ENCODE results near the gene CDH23.

CDH23 gene

GRCh38 chr10:71483135-71483534, 86.4 kb downstream of the CDH23 start:
- TF ChIP-seq CTCF (conservative IDR thresholded peaks at IDR 0.05; ENCODE audit: low read depth), result no peak
- no peak overlapping the region for H3K27ac ChIP-seq
- ChIA-PET CTCF (interaction anchor here (1.0 to 1.1 kb wide), 2 partner anchors 73 to 126 kb away, joined by 3 to 5 read pairs; no protein-coding TSS in a partner anchor), POLR2A (ENCODE audit: low non-redundant PET) (no interaction called here)
- no peak for DNase-seq (ENCODE audit: low spot score)

GRCh38 chr10:71483885-71484751, 87.4 kb downstream of the CDH23 start:
- CTCF ChIA-PET, result interaction anchor here (0.6 to 0.7 kb wide), 4 partner anchors 36 to 641 kb away, joined by 3 read pairs; partner anchors contain the start of gene SLC29A3
- POLR2A ChIA-PET (ENCODE audit: low non-redundant PET), result no interaction called here
- no peak for DNase-seq (ENCODE audit: low spot score)
- no peak overlapping the region for H3K27ac ChIP-seq
- TF ChIP-seq CTCF (conservative IDR thresholded peaks at IDR 0.05; ENCODE audit: low read depth), result no peak

GRCh38 chr10:71486484-71487114, 89.9 kb downstream of the CDH23 start:
- H3K27ac ChIP-seq, result no peak overlapping the region
- POLR2A ChIA-PET (ENCODE audit: low non-redundant PET), result no interaction called here
- no peak for DNase-seq (ENCODE audit: low spot score)
- CTCF ChIA-PET, result interaction anchor here (0.6 to 1.5 kb wide), 7 partner anchors 14 to 325 kb away, joined by 3 to 6 read pairs (median 4); no protein-coding TSS in a partner anchor
- TF ChIP-seq CTCF (conservative IDR thresholded peaks at IDR 0.05; ENCODE audit: low read depth), result peak; percentile 21; the same call in 1 of the 2 replicates

- no peak for TF ChIP-seq CTCF (conservative IDR thresholded peaks at IDR 0.05; ENCODE audit: low read depth)
- CTCF ChIA-PET, result no interaction called here
- no peak overlapping the region for H3K27ac ChIP-seq
- POLR2A ChIA-PET (ENCODE audit: low non-redundant PET), result no interaction called here
- no peak for DNase-seq (ENCODE audit: low spot score)
These were observed 91.0 kb downstream of the CDH23 start for GRCh38 chr10:71487726-71488125.

GRCh38 chr10:71489077-71489476, 92.4 kb downstream of the CDH23 start:
- no peak overlapping the region for H3K27ac ChIP-seq
- DNase-seq (ENCODE audit: low spot score), result no peak
- CTCF ChIA-PET, result no interaction called here
- no peak for TF ChIP-seq CTCF (conservative IDR thresholded peaks at IDR 0.05; ENCODE audit: low read depth)
- POLR2A ChIA-PET (ENCODE audit: low non-redundant PET), result no interaction called here

- ChIA-PET CTCF (interaction anchor here (0.6 kb wide), 1 partner anchor 116 kb away, joined by 3 read pairs; no protein-coding TSS in a partner anchor), POLR2A (ENCODE audit: low non-redundant PET) (no interaction called here)
- DNase-seq (ENCODE audit: low spot score), result no peak
- no peak for TF ChIP-seq CTCF (conservative IDR thresholded peaks at IDR 0.05; ENCODE audit: low read depth)
- H3K27ac ChIP-seq, result no peak overlapping the region
These were observed 96.2 kb downstream of the CDH23 start for GRCh38 chr10:71492872-71493271.

All from RWPE1 (cell line).